Measurements from ENCODE around the gene CTNNA3. TPM values are rescaled to one million over a fixed set of nuclear protein-coding genes. Genes with fewer than 3 reads are reported as not detected.

Gene CTNNA3
- total RNA-seq, 1 donor from 2014 or later = 0.32 TPM

DNA sequence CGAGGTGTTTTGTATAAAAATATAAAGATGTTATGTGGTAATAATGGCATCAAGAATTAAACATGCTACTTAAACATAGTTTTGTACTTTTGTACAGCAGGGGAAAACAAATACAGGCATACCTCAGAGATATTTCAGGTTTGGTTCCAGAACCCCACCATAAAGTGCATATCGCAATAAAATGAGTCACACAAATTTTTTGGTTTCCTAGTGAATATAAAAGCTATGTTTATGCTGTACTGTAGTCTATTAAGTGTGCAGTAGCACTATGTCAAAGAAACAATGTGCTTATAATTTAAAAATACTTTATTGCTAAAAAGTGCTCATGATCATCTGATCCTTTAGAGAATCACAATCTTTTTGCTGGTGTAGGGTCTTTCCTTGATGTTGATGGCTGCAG lies 752.4 kb downstream of the CTNNA3 start:
- intact Hi-C loops (cut with micrococcal nuclease) = no loop called here

DNA sequence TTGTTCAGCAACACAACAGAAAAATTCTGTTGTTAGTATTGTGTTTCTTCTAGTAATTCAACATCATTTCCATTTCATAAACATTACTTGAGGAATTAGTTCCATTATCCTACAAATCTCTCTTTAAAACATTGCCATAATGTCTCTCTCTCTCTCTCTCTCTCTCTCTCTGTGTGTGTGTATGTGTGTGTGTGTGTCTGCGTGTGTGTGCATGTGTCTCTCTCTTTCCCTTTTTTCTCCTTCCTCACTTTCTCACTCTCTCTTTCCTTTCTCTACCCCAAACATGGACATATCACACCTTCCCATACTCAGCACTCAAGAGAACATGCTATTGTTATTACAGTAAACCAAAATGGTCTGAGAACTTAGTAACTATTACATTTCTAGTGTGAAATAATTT lies 753.6 kb downstream of the CTNNA3 start:
- intact Hi-C loops (cut with micrococcal nuclease) = no loop called here

- intact Hi-C loops (cut with micrococcal nuclease) = no loop called here
Measured at GRCh38 chr10:66941491-66941890, 754.5 kb downstream of the CTNNA3 start.

GRCh38 chr10:66940965-66941364 lies 755.0 kb downstream of the CTNNA3 start:
- intact Hi-C loops (cut with micrococcal nuclease) = no loop called here

- intact Hi-C loops (cut with micrococcal nuclease) = loop anchor here (5.0 to 10.0 kb wide), 3 partner anchors 370 to 843 kb away; no protein-coding TSS in a partner anchor
Measured at GRCh38 chr10:66934711-66935110, 761.3 kb downstream of the CTNNA3 start.

DNA sequence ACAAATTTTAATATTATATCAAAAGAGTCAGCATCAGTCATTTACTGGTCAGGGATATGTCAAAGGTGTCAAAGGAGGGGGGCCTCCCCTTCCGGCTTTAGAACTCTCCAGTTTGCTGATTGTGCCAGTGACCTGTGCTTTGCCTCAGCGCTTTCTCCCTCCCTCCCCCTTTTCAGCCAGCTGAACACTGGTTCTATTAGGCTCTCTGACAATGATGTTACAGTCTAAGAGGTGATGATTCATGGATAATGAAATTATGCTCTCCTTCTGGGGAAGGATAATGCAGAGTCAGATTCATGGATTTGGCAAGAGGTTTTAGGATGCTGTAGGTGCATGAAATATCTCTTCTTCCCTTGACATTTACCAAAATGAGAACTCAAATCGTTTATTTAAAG lies 764.0 kb downstream of the CTNNA3 start:
- intact Hi-C loops (cut with micrococcal nuclease) = loop anchor here (5.0 to 10.0 kb wide), 3 partner anchors 373 to 845 kb away; no protein-coding TSS in a partner anchor

- intact Hi-C loops (cut with micrococcal nuclease) = loop anchor here (5.0 to 10.0 kb wide), 3 partner anchors 373 to 846 kb away; no protein-coding TSS in a partner anchor
Measured at GRCh38 chr10:66931340-66931948, 764.6 kb downstream of the CTNNA3 start.

- intact Hi-C loops (cut with micrococcal nuclease) = no loop called here
Measured at GRCh38 chr10:66929375-66929774, 766.6 kb downstream of the CTNNA3 start.

DNA sequence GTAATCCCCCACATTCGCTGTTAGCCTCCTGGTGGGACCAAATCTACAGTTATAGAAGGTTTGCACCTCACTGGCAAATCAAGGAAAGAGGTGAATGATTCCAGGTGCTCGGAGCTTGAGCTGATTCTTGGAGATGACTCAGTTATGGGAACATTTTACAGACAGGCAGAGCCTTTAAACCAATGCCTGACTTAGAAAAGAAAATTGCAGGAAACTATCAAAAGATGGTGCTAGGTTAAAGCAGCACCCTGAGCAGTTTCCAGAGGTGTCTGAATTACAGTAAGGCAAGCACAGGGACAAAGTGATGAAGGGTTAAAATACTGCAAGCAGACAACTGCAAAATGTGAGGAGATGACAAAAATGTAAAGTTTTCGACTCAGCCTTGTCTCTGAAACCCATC lies 767.2 kb downstream of the CTNNA3 start:
- intact Hi-C loops (cut with micrococcal nuclease) = no loop called here

GRCh38 chr10:66927971-66928770 lies 767.8 kb downstream of the CTNNA3 start:
- intact Hi-C loops (cut with micrococcal nuclease) = no loop called here

DNA sequence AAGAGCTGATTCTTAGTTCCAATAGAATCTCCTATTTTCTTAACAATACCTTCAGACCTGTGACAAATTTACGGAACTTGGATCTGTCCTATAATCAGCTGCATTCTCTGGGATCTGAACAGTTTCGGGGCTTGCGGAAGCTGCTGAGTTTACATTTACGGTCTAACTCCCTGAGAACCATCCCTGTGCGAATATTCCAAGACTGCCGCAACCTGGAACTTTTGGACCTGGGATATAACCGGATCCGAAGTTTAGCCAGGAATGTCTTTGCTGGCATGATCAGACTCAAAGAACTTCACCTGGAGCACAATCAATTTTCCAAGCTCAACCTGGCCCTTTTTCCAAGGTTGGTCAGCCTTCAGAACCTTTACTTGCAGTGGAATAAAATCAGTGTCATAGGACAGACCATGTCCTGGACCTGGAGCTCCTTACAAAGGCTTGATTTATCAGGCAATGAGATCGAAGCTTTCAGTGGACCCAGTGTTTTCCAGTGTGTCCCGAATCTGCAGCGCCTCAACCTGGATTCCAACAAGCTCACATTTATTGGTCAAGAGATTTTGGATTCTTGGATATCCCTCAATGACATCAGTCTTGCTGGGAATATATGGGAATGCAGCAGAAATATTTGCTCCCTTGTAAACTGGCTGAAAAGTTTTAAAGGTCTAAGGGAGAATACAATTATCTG lies 768.6 kb downstream of the CTNNA3 start:
- intact Hi-C loops (cut with micrococcal nuclease) = no loop called here

DNA sequence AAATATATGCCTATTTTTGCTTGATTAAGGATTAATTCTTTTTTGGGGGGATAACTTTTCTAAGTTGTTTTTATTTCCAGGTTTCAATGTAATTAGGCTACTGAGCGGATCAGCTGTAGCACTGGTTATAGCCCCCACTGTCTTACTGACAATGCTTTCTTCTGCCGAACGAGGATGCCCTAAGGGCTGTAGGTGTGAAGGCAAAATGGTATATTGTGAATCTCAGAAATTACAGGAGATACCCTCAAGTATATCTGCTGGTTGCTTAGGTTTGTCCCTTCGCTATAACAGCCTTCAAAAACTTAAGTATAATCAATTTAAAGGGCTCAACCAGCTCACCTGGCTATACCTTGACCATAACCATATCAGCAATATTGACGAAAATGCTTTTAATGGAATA lies 769.2 kb downstream of the CTNNA3 start:
- intact Hi-C loops (cut with micrococcal nuclease) = no loop called here

GRCh38 chr10:66925896-66926715 lies 769.9 kb downstream of the CTNNA3 start, which contains the start of gene LRRTM3:
LRRTM3 (plus strand) TSS chr10:66926036.
- intact Hi-C loops (cut with micrococcal nuclease) = no loop called here

- intact Hi-C loops (cut with micrococcal nuclease) = no loop called here
Measured at GRCh38 chr10:66925373-66925772, 770.6 kb downstream of the CTNNA3 start.

GRCh38 chr10:66924674-66925345 lies 771.2 kb downstream of the CTNNA3 start:
- intact Hi-C loops (cut with micrococcal nuclease) = no loop called here

GRCh38 chr10:66919248-66919647 lies 776.7 kb downstream of the CTNNA3 start:
- intact Hi-C loops (cut with micrococcal nuclease) = no loop called here

DNA sequence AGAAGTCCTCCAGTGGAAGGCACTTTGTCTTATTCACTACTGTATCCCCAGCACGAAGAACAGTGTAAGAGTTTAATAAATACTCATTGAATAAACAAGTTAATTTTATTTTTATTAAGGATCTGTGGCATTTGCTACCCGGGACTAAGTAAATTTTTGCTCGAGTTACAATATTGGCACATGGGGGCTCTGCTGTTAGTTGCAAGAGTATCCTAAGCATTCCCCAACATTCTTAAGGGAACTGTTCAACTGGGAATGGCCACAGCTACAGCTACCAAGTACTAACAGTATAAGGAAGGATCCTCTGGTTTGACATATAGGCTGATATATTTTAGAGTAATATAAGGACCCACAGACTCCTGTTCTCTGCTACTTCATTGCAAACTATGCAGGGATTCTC lies 778.9 kb downstream of the CTNNA3 start:
- intact Hi-C loops (cut with micrococcal nuclease) = no loop called here

GRCh38 chr10:66916030-66916429 lies 780.0 kb downstream of the CTNNA3 start:
- intact Hi-C loops (cut with micrococcal nuclease) = no loop called here

DNA sequence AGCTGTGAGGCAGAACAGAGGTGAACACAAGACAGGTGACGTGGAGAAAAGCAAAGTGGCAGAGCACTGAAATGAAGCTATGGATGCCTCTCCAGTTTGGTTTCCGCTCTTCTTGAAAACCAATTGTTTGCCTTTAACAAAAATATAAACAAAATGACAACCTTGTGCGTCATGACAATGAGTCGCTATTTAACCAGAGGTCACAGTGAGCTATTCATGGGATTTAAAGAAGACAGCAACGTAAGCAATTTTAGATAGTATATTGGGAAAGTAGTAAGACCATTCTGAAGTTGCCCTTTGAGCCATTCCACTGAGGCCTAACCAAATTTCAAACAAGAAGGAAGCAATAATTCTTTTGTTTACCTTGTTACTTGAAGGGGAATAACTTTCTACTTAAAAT lies 785.3 kb downstream of the CTNNA3 start:
- intact Hi-C loops (cut with micrococcal nuclease) = no loop called here

DNA sequence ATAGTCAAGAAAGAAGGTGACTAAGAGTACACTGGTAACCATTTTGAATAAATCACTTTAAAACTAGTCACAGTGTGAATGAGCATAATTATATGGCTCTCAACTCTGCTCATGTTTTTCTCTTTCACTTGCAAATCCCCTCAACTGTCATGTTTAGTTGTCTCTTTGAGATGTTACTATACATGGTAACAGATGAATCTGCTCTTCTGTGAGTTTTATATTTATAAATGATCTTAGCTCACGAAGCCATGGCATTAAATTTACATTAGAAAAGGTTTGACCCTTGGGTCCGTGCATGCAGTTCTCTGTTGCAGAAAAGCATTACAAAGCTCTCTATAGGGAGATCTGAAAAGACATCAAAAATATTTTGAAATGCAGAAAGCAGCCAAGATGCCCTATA lies 803.1 kb downstream of the CTNNA3 start:
- intact Hi-C loops (cut with micrococcal nuclease) = no loop called here

DNA sequence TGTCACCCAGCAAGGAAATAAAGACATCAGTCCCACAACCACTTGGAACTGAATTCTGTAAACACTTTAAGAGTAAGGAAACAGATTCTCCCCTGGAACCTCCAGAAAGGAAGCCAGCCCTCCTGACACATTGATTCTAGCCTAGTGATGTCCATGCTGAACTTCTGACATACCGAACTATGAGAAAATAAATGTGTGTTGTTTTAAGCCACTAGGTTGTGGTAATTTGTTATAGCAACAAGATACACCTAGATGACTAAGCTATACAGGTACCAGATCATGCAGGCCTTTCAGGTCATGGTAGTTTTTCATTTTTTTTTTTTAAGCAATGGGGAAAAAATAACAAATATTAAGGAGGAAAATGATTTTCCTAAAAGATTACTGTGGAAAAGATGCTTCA lies 807.8 kb downstream of the CTNNA3 start:
- intact Hi-C loops (cut with micrococcal nuclease) = no loop called here
